ENCODE results near the gene COL27A1.
"Not testable (repeated sequence)": the region's sequence is repeated elsewhere in the genome, so short reads cannot be mapped to it uniquely, and the experiment has no call there.

GRCh38 chr9:114323849-114324248 is 168.5 kb downstream of the COL27A1 start:
- TF ChIP-seq ETS1 (IDR thresholded peaks at IDR 0.05); CTCF (conservative IDR thresholded peaks at IDR 0.05; ENCODE audit: low read depth in 2 of 2); POLR2AphosphoS5 (IDR thresholded peaks at IDR 0.05; ENCODE audit: low read depth): not testable (repeated sequence)

Data from GM23338 (cell line).